Hematopoietic multipotent progenitor cell (in vitro differentiated cells): Measurements from ENCODE around the gene ZFAND5. TPM values are rescaled to one million over a fixed set of nuclear protein-coding genes. Genes with fewer than 3 reads are reported as not detected.

Experiments
- DNase-seq, 3 donors: peaks; one replicate each; pipeline ENCODE4 v3.0.0-alpha.2; 2011 to 2015; ENCODE audit warnings: low read depth in 2 of 3, low spot score in 2 of 3
- total RNA-seq: library from RNA; depleted of rRNA; stranded (reverse); fragments of >200 nt; gene quantifications from one replicate; pipeline ENCODE4 v1.2.3, GENCODE V29; 2012

The ZFAND5 gene
- total RNA-seq, result 61.9 TPM

DNA sequence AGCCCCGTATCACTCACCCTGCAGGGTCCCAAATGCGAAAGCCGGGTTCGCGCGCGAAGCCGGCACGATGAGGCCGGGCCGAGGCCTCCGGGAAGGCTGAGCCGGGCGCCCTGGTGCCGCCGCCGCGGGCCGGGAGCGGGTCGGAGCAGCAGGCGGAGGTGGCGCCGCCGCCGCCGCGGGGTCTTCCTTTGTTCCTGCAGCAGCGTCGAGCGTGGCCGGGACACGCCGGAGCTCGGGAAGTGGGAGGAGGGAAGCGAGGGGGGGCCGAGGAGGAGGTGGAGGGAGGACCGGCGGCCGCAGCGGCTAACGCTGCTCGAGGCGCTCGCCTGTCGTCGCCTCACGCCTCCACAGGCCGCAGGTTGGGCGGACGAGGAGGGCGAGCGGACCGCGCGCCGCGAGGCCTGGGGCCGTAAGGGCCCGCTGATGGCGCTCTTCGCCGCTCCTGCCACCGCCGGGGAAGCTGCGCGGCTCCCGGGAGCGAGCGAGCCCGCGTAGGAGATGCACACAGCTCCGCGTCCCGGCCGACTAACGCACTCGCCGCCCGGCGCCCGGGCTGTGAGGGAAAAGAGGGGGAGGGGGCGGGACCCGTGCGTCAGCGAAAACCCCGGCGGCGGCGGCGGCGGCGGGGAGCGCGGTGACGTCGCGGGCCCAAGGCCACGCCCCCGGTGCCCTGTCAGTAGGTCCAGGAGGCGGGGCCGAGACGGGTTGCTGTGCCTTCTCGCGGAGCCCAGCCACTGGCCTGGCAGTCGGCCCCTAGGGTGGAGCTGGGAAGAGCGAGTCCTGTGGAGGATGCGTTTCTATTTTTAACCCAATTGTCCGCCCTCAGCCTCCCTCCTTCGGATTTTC, at the start of gene ZFAND5:
Gene ZFAND5 (minus strand): TSS at position 530 of the 846 bp plus-strand sequence. CDS start 4,430 bp downstream, outside the sequence.
- DNase-seq, result peak; percentile 93 to 96 (median 94)

GRCh38 chr9:72412483-72413040, 47.6 kb upstream of the ZFAND5 start:
- no peak for DNase-seq

DNA sequence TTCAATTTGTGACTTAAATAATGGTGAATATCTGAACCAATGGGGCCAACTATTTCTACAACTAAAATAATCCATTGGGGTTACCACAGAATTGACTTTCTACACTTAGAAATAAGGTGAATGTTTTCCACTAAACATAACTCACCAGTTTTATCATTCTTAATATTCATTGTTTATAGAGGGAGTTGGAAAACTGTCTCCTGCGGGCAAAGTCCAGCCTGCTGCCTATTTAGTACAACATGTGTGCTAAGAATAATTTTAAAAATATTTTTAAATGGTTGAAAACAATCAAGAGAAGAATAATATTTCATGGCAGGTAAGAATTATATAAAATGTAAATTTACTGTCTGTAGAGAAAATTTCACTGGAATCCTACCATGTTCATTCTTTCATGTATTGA, 45.2 kb upstream of the ZFAND5 start:
- DNase-seq, result no peak

DNA sequence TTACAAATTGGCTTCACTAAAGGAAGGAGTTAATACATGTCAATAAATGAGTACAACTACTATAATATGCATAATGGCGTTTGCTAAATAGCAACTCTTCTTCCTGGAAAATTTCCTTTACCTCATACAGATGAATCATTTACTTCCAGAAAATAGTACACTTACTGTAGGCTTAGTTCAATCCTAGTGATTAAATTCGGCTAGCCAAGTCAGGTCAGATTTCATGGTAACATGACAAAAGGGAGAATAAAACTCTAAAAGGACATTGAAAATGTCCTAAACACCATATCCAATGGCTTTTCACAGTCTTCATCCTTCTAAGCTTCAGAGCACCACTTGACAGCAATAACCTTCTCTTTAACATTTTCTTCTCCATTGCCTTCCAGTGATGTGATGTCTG, 42.1 kb upstream of the ZFAND5 start:
- DNase-seq, result no peak

GRCh38 chr9:72402744-72403143, 37.7 kb upstream of the ZFAND5 start:
- DNase-seq, result no peak

GRCh38 chr9:72401396-72401795, 36.4 kb upstream of the ZFAND5 start:
- DNase-seq, result no peak

- DNase-seq, result no peak
Observed at GRCh38 chr9:72400866-72401265, 35.9 kb upstream of the ZFAND5 start.

GRCh38 chr9:72399391-72399790, 34.4 kb upstream of the ZFAND5 start:
- DNase-seq, result no peak

- DNase-seq, result no peak
Observed at GRCh38 chr9:72396247-72397091, 31.5 kb upstream of the ZFAND5 start.

DNA sequence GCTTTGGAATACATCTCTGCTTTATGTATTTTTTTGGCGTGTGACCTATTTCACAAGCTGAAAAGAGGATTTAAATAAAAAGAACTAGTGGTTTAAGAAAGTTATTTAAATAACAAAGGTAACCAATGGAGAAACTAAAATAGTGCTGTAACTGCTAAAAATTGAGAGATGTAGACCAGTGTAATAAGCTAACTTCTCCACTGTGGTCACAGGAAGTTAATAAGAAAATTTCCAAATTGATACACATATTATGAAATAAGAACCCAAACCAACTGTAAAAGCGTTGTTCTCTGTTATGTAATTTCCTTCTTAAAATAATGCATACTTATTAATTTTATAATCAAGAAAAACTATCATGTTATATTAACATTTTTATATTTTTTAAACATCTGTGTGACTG, 29.1 kb upstream of the ZFAND5 start:
- no peak for DNase-seq

DNA sequence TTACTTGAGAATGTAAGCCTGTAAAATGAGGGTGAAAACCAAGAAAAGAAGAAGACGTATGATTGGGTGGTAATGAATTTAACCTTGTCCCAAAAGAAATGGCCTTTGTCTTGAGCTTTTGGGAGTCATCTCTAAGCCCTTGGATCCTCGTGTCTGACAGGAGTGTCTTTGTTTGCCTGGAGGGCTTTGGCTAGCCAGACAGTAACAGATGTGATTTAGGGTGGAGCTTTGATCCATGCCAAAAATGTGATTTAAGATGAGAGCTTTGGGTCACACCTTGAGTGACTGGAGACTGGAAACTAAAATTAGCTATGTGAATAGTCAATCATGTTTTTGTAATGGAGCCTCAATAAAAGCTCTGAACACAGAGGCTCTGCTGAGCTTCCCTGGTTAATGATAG, 25.9 kb upstream of the ZFAND5 start:
- DNase-seq, result no peak

- DNase-seq, result no peak
Observed at GRCh38 chr9:72386186-72386585, 21.2 kb upstream of the ZFAND5 start.

DNA sequence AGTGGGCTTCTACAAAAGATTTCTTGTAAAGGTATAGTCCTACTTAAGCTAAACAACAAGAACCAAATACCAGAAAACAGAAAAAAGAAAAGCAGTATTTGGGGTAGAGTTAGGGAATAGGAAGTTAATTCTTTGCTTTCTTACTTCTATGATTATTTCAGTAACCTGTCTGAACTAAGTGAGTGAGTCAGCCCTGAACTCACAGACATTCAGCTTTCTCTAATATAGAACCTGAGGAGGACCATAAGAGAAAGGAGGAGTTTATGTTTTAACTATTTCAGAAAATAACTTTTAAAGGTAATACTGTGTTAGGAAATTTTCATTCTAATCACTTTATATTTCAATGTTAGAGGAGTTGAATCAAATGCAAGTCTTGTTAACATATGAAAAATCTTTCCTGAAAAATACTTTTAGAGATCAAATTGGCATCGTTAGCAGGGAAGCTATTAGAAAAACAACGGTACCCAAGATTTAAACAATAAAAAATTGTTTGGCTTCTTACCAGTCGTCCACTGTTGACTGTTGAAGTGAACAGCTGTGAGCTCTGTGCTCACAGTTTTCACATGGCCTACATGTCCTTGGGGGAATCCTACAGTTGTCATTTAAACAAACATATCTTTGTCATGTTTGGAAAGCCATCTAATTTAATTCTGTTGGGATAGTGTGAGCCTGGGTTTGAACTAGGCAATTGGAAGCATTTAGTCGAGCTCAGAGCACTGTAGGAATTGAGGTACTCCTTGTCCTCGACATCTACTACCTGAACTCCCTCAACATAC, 19.9 kb upstream of the ZFAND5 start:
- DNase-seq, result no peak

- no peak for DNase-seq
Observed at GRCh38 chr9:72383978-72384709, 19.1 kb upstream of the ZFAND5 start.

GRCh38 chr9:72382405-72382804, 17.4 kb upstream of the ZFAND5 start:
- DNase-seq, result no peak

GRCh38 chr9:72377041-72377440, 12.0 kb upstream of the ZFAND5 start:
- DNase-seq, result no peak

- DNase-seq, result no peak
Observed at GRCh38 chr9:72371151-72371550, 6.1 kb upstream of the ZFAND5 start.

GRCh38 chr9:72365525-72366256, 683 bp upstream of the ZFAND5 start:
- DNase-seq, result peak in 2 of 3 donors; percentile 72 to 81
